ENCODE data around the gene TXNDC16. TPM values are rescaled to one million over a fixed set of nuclear protein-coding genes. Genes with fewer than 3 reads are reported as not detected.

TXNDC16 gene
- total RNA-seq, 1 experiment from 2014 or later, result 13.2 TPM

DNA sequence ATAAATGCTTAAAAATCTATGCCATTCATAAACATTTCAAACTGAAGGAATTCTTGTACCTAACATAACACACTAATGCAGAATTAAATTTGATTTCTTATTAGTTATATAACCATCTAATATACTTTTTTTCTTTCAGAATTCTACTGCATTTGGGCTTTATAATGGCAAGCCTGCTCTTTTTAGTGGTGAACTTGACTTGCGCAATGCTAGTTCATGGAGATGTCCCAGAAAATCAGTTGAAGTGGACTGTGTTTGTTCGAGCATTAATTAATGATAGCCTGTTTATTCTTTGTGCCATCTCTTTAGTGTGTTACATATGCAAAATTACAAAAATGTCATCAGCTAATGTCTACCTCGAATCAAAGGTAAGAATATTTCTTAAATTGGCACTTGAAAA, 47.7 kb upstream of the TXNDC16 start:
- no peak overlapping the region for H3K27ac ChIP-seq (ENCODE audit: insufficient read length, low read depth, low read length)
- H4K5ac ChIP-seq (ENCODE audit: insufficient read length, low read depth, low read length), result no peak overlapping the region
- no peak overlapping the region for H3K23ac ChIP-seq (ENCODE audit: insufficient read length, low read depth, low read length)
- Mint-ChIP-seq H3K27me3 (ENCODE audit: low read depth) (no peaks in the 10 kb centered on the region), H3K27ac (no peak overlapping the region), H3K4me1 (peaks cover 13 to 15% of the 10 kb centered on the region in 2 experiments), H3K36me3 (ENCODE audit: insufficient read depth in 1 of 3, low read depth in 3 of 3) (peaks cover 4 to 22% (median 12%) of the 10 kb centered on the region in 3 experiments; a peak in 6 of 7 replicates), H3K4me3 (no peak overlapping the region), H3K9me3 (peaks cover 11 to 13% of the 10 kb centered on the region in 2 experiments)
- no peak overlapping the region for H2BK12ac ChIP-seq (ENCODE audit: insufficient read length, low read depth, low read length)
- no CpG with 5 or more reads among the region's 3 CpGs for WGBS (ENCODE audit: extremely low coverage, insufficient read length, low lambda C conversion rate)
- no peak overlapping the region for H3K4me2 ChIP-seq (ENCODE audit: insufficient read depth, insufficient read length, low read length)
- no peak overlapping the region for H4K91ac ChIP-seq (ENCODE audit: insufficient read length, low read depth, low read length)
- no peaks in the 10 kb centered on the region for H3K79me1 ChIP-seq (ENCODE audit: insufficient read depth, low read depth, low read length, poor library complexity, severe bottlenecking)
- no peak overlapping the region for H3K9ac ChIP-seq (ENCODE audit: extremely low read depth, insufficient read length, low read length)
- no peak overlapping the region for H3K56ac ChIP-seq (ENCODE audit: insufficient read length, low read depth, low read length)
- H3K79me2 ChIP-seq (ENCODE audit: insufficient read depth, low read length), result no peaks in the 10 kb centered on the region
- H2AFZ ChIP-seq (ENCODE audit: low read length), result no peak overlapping the region
- H2BK20ac ChIP-seq (ENCODE audit: low read depth, low read length, poor library complexity, severe bottlenecking), result no peak overlapping the region
- no peak overlapping the region for H2BK5ac ChIP-seq (ENCODE audit: insufficient read length, low read length)
- H4K8ac ChIP-seq (replicated peaks; ENCODE audit: insufficient read length, low read depth, low read length), result no peak overlapping the region
- H3K23me2 ChIP-seq (ENCODE audit: insufficient read length, low read depth, low read length, poor library complexity, severe bottlenecking), result no peaks in the 10 kb centered on the region
- H2AK5ac ChIP-seq (ENCODE audit: insufficient read length, low read length), result no peak overlapping the region
- H3K4ac ChIP-seq (ENCODE audit: low read depth, low read length), result no peak overlapping the region
- H3K9me3 ChIP-seq (ENCODE audit: control insufficient read depth, low read depth, low read length), result no peaks in the 10 kb centered on the region
- no peak overlapping the region for H2BK15ac ChIP-seq (ENCODE audit: low read depth, low read length)
- no peaks in the 10 kb centered on the region for H3K27me3 ChIP-seq (ENCODE audit: insufficient read depth, low read length)
- DNase-seq, result no peak
- H3K14ac ChIP-seq (ENCODE audit: insufficient read depth, low read length), result no peak overlapping the region
- H4K20me1 ChIP-seq (ENCODE audit: control insufficient read depth, insufficient read depth, insufficient read length), result no peaks in the 10 kb centered on the region
- H3K4me1 ChIP-seq (ENCODE audit: insufficient read depth, low read length), result no peaks in the 10 kb centered on the region
- H2BK120ac ChIP-seq (ENCODE audit: low read depth, low read length, poor library complexity, severe bottlenecking), result no peak overlapping the region
- TF ChIP-seq, protein P1, sequence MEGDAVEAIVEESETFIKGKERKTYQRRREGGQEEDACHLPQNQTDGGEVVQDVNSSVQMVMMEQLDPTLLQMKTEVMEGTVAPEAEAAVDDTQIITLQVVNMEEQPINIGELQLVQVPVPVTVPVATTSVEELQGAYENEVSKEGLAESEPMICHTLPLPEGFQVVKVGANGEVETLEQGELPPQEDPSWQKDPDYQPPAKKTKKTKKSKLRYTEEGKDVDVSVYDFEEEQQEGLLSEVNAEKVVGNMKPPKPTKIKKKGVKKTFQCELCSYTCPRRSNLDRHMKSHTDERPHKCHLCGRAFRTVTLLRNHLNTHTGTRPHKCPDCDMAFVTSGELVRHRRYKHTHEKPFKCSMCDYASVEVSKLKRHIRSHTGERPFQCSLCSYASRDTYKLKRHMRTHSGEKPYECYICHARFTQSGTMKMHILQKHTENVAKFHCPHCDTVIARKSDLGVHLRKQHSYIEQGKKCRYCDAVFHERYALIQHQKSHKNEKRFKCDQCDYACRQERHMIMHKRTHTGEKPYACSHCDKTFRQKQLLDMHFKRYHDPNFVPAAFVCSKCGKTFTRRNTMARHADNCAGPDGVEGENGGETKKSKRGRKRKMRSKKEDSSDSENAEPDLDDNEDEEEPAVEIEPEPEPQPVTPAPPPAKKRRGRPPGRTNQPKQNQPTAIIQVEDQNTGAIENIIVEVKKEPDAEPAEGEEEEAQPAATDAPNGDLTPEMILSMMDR (conservative IDR thresholded peaks at IDR 0.05), result no peak
- no peak overlapping the region for H3K18ac ChIP-seq (ENCODE audit: insufficient read length, low read depth, low read length)
- no peak overlapping the region for H3T11ph ChIP-seq (ENCODE audit: low read length)

Measured in H9 (cell line).